ENCODE data around the gene KDM3A.

DNA sequence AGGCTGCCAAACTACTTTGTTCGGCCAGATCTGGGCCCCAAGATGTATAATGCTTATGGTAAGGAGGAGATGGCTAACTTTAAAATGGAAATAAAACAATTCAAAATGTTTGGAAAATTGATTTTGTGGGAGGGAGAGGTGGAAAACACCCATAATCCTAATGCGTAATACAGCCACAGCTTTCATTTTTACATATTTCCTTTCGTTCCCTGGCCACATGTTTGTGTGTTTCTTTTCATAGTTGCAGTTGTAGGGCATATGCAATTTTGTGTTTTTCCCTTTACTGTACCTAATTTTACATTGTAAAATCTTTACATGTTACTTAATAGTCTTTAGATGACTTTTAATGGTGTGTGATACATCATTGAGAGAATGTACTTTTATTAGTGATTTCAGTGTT lies 44.6 kb downstream of the KDM3A start:
- TF ChIP-seq MYC (IDR thresholded peaks at IDR 0.05; ENCODE audit: low read depth, low read length) (no peak), POLR2A (IDR thresholded peaks at IDR 0.05; ENCODE audit: extremely low read depth, insufficient read length) (no peak), MAX (IDR thresholded peaks at IDR 0.05; ENCODE audit: low read depth, low read length) (no peak)
- TF ChIP-seq, protein P1, sequence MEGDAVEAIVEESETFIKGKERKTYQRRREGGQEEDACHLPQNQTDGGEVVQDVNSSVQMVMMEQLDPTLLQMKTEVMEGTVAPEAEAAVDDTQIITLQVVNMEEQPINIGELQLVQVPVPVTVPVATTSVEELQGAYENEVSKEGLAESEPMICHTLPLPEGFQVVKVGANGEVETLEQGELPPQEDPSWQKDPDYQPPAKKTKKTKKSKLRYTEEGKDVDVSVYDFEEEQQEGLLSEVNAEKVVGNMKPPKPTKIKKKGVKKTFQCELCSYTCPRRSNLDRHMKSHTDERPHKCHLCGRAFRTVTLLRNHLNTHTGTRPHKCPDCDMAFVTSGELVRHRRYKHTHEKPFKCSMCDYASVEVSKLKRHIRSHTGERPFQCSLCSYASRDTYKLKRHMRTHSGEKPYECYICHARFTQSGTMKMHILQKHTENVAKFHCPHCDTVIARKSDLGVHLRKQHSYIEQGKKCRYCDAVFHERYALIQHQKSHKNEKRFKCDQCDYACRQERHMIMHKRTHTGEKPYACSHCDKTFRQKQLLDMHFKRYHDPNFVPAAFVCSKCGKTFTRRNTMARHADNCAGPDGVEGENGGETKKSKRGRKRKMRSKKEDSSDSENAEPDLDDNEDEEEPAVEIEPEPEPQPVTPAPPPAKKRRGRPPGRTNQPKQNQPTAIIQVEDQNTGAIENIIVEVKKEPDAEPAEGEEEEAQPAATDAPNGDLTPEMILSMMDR (IDR thresholded peaks at IDR 0.05; ENCODE audit: low read depth, low read length) = no peak

Data from NB4 (cell line).